K562 (cell line): Measurements from ENCODE around the gene ZCCHC4. TPM values are rescaled to one million over a fixed set of nuclear protein-coding genes. Genes with fewer than 3 reads are reported as not detected.

ENCODE experiments used
- ATAC-seq: fragments of 200-7000 bp; cut with Tn5 transposase; 3 replicates; pipeline ENCODE4 v1.9.1; 2020; ENCODE audit warnings: moderate library complexity
- BruUV-seq: library from RNA; stranded (reverse); fragments of 400-500 nt; replicated peaks from 2 replicates; lab custom pipeline; 2021; lab: Mats Ljungman, UMichigan
- CTCF ChIA-PET: fragments of 300-600 bp; formaldehyde crosslinking; extraction: SDS; loops from one replicate; lab custom pipeline; 2021; ENCODE audit warnings: low intra/inter-chr PET ratio; lab: Yijun Ruan, JAX
- POLR2A ChIA-PET: fragments of 300-600, 350-650 bp; sonication (Branson Sonifier 250); formaldehyde crosslinking; extraction: SDS; loops from one replicate; lab custom pipeline; 2021; ENCODE audit warnings: antibody characterized with exemption, inconsistent platforms; lab: Yijun Ruan, JAX
- DNase-seq, 4 experiments: peaks; one replicate each; pipeline versions ENCODE4 v3.0.0 to v3.0.0-alpha.2; 2011 to 2018; ENCODE audit warnings: low spot score in 3 of 4, mixed read lengths in 3 of 4; ENCODE audit errors: extremely low read depth in 1 of 4
- FAIRE-seq: peaks from 2 replicates; lab custom pipeline; 2011; peaks lifted over from hg19 to GRCh38; lab: Jason Lieb, UNC
- H2AFZ ChIP-seq: 2 replicates; pipeline ENCODE4 v1.6.0; 2011; ENCODE audit warnings: low read depth, low read length, control low read depth, inconsistent platforms
- H3K27ac ChIP-seq: fragments of 200-600 bp; 3 replicates; pipeline ENCODE4 v1.8.0; 2011; ENCODE audit warnings: low read depth, mild to moderate bottlenecking, control low read depth, inconsistent platforms, low read length, moderate library complexity, mixed read lengths; ENCODE audit errors: extremely low read depth
- H3K27me3 ChIP-seq, 2 experiments: fragments of 300-600 bp in 1 of 2; 2 replicates in 1 of 2; 3 replicates in 1 of 2; pipeline versions ENCODE4 v1.6.0 to v1.8.0; 2011; ENCODE audit warnings: inconsistent platforms in 2 of 2, low read length in 2 of 2, mild to moderate bottlenecking in 1 of 2, mixed read lengths in 1 of 2, moderate library complexity in 1 of 2; ENCODE audit not compliant: control insufficient read depth in 2 of 2, insufficient read depth in 2 of 2
- H3K36me3 ChIP-seq: fragments of 300-600 bp; 3 replicates; pipeline ENCODE4 v1.8.0; 2011; ENCODE audit warnings: mild to moderate bottlenecking, low read length, inconsistent platforms; ENCODE audit not compliant: control insufficient read depth, insufficient read depth
- H3K4me1 ChIP-seq, 2 experiments: fragments of 200-600 bp in 1 of 2; replicated peaks in 1 of 2; 2 replicates in 1 of 2; 3 replicates in 1 of 2; pipeline versions ENCODE4 v1.5.1 to v1.8.0; 2011; ENCODE audit warnings: inconsistent platforms in 2 of 2, low read length in 2 of 2, mild to moderate bottlenecking in 1 of 2, mixed read lengths in 1 of 2, moderate library complexity in 1 of 2; ENCODE audit not compliant: control insufficient read depth in 2 of 2, insufficient read depth in 2 of 2
- H3K4me2 ChIP-seq: 2 replicates; pipeline ENCODE4 v1.6.1; 2011; ENCODE audit warnings: low read length, control low read depth, inconsistent platforms, mixed read lengths; ENCODE audit not compliant: insufficient read depth
- H3K4me3 ChIP-seq: fragments of 200-600 bp; sonication (generic), shearing (Covaris generic); 2 replicates; pipeline ENCODE4 v1.5.1; 2016; ENCODE audit warnings: control low read depth, inconsistent platforms
- H3K79me2 ChIP-seq: fragments of 200-600 bp; 3 replicates; pipeline ENCODE4 v1.8.0; 2011; ENCODE audit warnings: low read length, inconsistent platforms; ENCODE audit not compliant: control insufficient read depth, insufficient read depth
- H3K9ac ChIP-seq, 2 experiments: 2 replicates each; pipeline versions ENCODE4 v1.6.0 to v1.6.1; 2011; ENCODE audit warnings: low read depth in 2 of 2, low read length in 2 of 2, control low read depth in 1 of 2, inconsistent platforms in 1 of 2, mild to moderate bottlenecking in 1 of 2, mixed read lengths in 1 of 2; ENCODE audit not compliant: insufficient read depth in 1 of 2
- H3K9me1 ChIP-seq: one replicate; pipeline ENCODE4 v1.6.0; 2011; ENCODE audit warnings: inconsistent platforms, mild to moderate bottlenecking, low read length, moderate library complexity; ENCODE audit not compliant: control insufficient read depth, insufficient read depth
- H3K9me3 ChIP-seq: replicated peaks from 2 replicates; pipeline ENCODE4 v1.5.1; 2011; ENCODE audit warnings: low read depth, low read length, inconsistent platforms; ENCODE audit not compliant: control insufficient read depth, insufficient read depth
- H4K20me1 ChIP-seq: replicated peaks from 2 replicates; pipeline ENCODE4 v1.6.1; 2011; ENCODE audit warnings: low read length, inconsistent platforms, mixed read lengths; ENCODE audit not compliant: control insufficient read depth, insufficient read depth
- L3MBTL2 ChIP-seq: fragments of 450-650 bp; IDR thresholded peaks from 2 replicates; pipeline ENCODE4 v1.6.1; 2016; ENCODE audit warnings: mild to moderate bottlenecking, moderate library complexity
- MBD1 ChIP-seq: fragments of 250-450 bp; sonication (Bioruptor Pico); IDR thresholded peaks from 2 replicates; pipeline ENCODE4 v1.8.0; 2022; ENCODE audit warnings: inconsistent platforms
- NCOA4 ChIP-seq: fragments of 450-650 bp; IDR thresholded peaks from 2 replicates; pipeline ENCODE4 v1.6.1; 2018; ENCODE audit warnings: mild to moderate bottlenecking; ENCODE audit not compliant: partially characterized antibody
- PCBP1 ChIP-seq: fragments of 200-400 bp; formaldehyde crosslinking; IDR thresholded peaks from 2 replicates; pipeline ENCODE4 v1.6.1; 2018; ENCODE audit warnings: mild to moderate bottlenecking, low read depth, low read length; ENCODE audit not compliant: poor library complexity, severe bottlenecking
- WGBS: fragments of 100-300 bp; shearing (Covaris generic); methylation state at CpG from one replicate; pipeline ENCODE4 v1.1.6; 2016; ENCODE audit warnings: low coverage, mixed read lengths; ENCODE audit not compliant: insufficient coverage; ENCODE audit errors: missing lambda C conversion rate; 5-methylcytosine and 5-hydroxymethylcytosine counted together
- in situ Hi-C: fragments of 300-500 bp; cut with MboI; formaldehyde crosslinking; loops from 4 replicates; pipeline ENCODE4 v1.15.0; 2018; ENCODE audit warnings: inconsistent platforms, mixed read lengths
- intact Hi-C: fragments of 100-400 bp; cut with micrococcal nuclease; formaldehyde crosslinking; loops from 2 replicates; pipeline ENCODE4 v1.14.2; 2022
- polyA plus RNA-seq, 8 experiments: library from polyadenylated mRNA; depleted of rRNA in 4 of 8; stranded (reverse) in 5 of 8; unstranded in 3 of 8; fragments of >200 nt; fragmentation: Nextera tagmentation in 2 of 8; fragmentation: Illumina TruSeq in 1 of 8; extraction: Ambion mirVana in 2 of 8; extraction: Trizol in 1 of 8; gene quantifications; 2 replicates each; pipeline versions ENCODE4 v1.2.1 to v1.2.3, GENCODE V29; 2011 to 2014; ENCODE audit warnings: inconsistent platforms in 1 of 8, missing spikeins in 1 of 8
- total RNA-seq, 7 experiments: library from RNA; depleted of rRNA in 6 of 7; stranded (reverse); fragments of >200 nt in 6 of 7; fragmentation: Illumina TruSeq in 2 of 7; extraction: Trizol in 2 of 7; gene quantifications; 2 replicates each; pipeline versions ENCODE4 v1.2.1 to v1.2.3, GENCODE V29; 2011 to 2021; ENCODE audit warnings: low replicate concordance in 1 of 7

The ZCCHC4 gene
- total and polyA plus RNA-seq, 9 of the 15 experiments (the other 6 are each of a cell fraction or from before 2014, with no cell fraction given), result 5.3 to 26.1 (median 15.2) TPM

- TF ChIP-seq MBD1 (no peak), NCOA4 (no peak)
- TF ChIP-seq, all 486 proteins: peak for 0
These were observed 5.0 kb upstream of the ZCCHC4 start (continued) for GRCh38 chr4:25307596-25307995.

- Histone ChIP-seq H3K79me2 (peaks cover 7% of the 10 kb centered on the region), H4K20me1 (no peaks in the 10 kb centered on the region), H3K9ac (no peak overlapping the region), H2AFZ (no peak overlapping the region), H3K4me3 (no peak overlapping the region), H3K4me1 (peaks cover 4 to 16% of the 10 kb centered on the region in 2 experiments; a peak in 4 of 5 replicates), H3K9me1 (no peaks in the 10 kb centered on the region), H3K27ac (no peak overlapping the region), H3K27me3 (0 out of 5 replicates have a peak, but pooled peaks cover 0 to 6% of the 10 kb centered on the region in 2 experiments), H3K4me2 (no peak overlapping the region), H3K9me3 (no peaks in the 10 kb centered on the region), H3K36me3 (no peaks in the 10 kb centered on the region)
- no peak for DNase-seq
- ChIA-PET POLR2A (no interaction called here), CTCF (no interaction called here)
- BruUV-seq, result no TSS peak
- TF ChIP-seq L3MBTL2, result 0 out of 2 replicates have a peak, but pooled peaks have one; percentile 22
- TF ChIP-seq PCBP1, result no peak
- in situ Hi-C loops (no loop called here), intact Hi-C loops (no loop called here)
- 39% methylated on average over 2 of the region's 2 CpGs for WGBS
- FAIRE-seq, result no peak
- no peak for ATAC-seq
These were observed 4.3 kb upstream of the ZCCHC4 start for GRCh38 chr4:25308306-25308705.
